NCI-H1694 (cell line): ENCODE measurements around the gene STARD7.
A peak's percentile ranks its signal among the peaks of the same experiment; 100 is the strongest.
"Not testable (repeated sequence)": the region's sequence is repeated elsewhere in the genome, so short reads cannot be mapped to it uniquely, and the experiment has no call there.

Experiments used
- DNase-seq: peaks from one replicate; lab custom pipeline; 2025; lab: John Stamatoyannopoulos, UW

The STARD7 gene

DNA sequence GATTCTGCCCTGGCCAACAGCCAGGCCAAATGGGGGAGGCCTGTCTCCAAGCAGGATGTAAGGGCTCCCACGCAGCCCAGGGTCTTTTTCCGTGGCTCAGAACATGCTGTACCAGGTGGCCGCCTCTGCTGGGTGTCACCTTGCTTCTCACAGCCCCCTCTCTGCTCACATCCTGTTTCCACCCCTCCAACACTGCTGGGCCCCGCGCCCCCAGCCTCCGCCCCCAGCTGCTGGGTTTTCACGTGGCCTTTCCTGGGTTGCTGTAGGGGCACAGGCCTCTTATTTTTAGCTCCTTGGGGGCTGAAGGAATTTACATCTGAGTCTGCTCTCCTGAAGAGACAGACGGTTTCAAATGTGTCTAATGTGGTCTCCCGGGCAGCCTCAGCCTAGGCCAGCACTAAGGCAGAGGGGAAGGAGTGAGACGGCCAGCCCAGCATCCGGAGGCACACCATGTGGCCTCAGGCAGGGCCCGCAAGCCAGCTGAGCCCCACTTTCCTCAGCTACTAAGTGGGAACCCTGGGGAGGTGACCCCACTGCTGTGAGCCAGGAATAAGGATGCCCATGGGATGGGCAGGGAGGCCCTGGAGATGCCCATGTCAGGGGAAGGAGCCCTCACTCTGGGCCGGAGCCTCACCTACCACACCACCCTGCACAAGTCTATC is 44.7 kb downstream of the STARD7 start:
- no peak for DNase-seq

DNA sequence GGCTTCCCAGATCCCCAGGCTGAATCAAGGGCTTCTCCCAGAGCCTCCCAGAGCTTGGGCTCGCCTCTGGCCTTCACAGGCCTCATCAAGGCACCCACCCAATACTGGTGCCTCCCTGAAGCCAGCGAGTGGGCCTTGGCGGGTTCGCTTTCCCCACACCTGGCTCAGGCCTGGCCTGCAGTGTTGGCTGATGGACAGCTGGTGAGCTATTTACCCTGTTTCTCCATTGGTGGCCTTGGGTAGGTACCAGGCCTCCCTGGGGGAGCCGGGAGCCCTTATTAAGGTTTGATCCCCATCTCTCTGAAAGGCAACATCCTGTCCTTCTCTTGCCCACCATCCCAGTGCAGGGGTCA is 45.2 kb downstream of the STARD7 start:
- no peak for DNase-seq

DNA sequence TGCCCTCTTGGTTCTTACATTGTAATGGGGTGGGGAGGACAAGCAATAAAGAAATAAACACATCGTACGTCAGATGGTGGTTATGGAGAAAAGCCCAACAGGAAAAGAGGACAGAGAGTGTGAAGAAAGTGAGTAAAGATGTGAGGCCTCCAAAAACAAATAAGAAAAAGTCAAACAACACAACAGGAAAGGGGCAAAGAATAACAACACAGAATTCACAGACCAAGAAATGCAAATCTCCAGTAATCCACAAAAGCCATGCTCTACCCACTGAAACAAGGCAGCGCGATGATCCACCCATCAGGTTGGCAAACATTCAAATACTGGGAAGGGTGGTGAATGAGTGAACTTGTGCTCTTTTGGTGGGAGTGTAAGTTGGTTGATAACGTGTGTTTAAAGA is 46.7 kb downstream of the STARD7 start:
- DNase-seq: no peak

DNA sequence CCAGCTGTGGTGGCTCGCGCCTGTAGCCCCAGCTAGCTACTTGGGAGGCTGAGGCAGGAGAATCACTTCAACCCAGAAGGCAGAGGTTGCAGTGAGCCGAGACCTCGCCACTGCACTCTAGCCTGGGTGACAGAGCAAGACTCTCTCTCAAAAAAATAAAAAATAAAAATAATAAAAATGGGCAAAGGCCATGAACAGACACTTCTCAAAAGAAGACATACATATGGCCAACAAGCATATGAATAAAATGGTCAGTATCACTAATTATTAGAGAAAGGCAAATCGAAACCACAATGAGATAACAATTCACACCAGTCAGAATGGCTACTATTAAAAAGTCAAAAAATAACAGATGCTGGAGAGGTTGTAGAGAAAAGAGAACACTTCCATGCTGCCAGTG is 48.3 kb downstream of the STARD7 start:
- DNase-seq: not testable (repeated sequence)

DNA sequence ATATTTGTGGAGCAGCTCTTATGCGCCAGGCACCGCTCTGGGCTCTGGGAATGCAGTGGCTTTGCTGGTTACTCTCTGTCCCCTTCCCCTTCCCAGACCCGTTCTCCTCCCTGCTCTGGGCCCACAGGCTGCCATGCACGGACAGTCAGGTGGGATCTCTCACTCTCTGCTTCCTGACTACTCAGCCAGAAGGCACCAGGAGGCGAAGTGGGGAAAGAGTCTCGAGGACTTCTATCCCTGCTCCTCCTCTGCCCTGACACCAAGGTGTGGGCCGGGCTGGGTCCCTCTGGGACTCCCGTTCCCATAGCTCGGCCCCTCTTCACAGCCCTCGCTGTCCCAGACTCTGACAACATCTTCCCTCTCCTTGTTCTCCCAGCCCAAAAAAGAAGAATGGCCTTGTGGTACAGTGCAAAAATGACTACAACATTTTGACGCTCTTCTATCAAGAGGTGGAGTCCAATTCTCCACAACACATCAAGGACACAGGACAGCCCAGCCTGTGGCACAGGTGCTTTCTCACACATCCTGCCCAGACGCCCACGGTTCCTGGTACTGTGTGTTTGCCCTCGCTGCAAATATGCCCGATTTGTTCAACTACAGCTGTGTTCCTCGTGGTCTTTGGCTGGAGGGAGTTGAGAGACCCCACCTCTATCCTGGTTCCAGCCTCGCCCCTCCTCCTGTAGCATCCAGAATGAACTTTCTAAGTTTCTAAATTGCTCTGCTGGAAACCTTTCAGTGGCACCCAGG is 49.4 kb downstream of the STARD7 start:
- no peak for DNase-seq

DNA sequence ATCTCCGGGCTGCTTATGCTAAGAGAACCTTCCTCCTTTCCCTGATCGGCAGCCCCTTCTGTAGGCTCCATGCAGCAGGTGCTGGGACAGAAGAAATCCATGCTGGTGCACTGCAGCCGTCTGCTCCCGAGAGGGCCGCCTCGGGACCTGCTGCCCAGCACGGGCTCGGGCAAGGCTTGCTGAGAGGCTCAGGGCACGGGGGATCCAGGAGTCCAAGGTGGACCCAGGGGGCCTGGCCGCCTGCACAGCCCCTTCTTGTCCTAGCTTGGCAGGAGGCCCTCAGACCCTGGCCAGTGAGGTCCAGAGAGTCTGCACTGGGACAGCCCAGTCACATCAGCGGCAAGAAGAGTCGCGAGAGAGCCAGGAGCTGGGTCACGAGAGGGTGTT is 50.1 kb downstream of the STARD7 start:
- no peak for DNase-seq

DNA sequence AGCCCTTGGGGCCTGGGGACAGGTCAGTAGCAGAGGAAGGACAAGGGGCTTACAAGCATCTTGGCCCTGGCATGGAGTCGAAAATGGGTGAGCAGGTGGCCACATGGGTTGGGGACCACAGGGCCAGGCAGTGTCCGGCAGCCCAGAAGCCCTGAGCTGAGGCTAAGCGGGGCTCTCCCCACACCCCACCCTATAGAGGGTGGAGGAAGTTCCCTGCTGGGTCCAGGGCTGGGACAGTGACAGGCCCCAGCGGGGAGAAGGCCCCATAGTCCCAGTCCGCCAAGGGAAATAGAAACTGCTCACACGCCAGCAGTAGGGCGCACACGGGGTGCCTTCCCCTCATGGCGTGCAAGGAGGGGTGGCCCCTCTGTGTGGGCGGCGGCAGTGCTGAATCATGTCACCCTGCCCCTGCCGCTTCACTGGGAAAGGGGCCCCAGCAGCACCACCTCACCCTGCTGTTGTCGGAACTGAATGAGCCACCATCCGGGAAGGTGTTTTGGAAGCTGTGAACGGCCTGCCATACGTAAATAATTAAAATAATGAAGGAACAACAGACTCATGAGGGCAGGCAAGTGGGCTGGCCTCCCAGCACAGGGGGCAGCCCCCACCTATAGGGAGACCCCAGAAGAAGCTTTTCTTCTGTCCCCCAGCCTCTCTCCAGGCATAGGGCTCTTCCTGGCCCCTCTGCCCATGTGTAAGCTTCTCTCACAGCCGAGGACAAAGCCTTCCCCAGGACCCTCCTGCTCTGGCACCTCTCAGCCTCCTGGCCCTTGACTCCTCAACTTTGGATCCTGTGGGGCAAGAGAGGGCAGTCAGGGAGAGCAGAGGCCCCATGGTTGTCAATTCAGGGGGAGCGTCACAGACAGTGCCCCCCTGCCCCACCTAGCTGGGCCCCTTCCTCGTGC is 50.7 kb downstream of the STARD7 start:
- no peak for DNase-seq

DNA sequence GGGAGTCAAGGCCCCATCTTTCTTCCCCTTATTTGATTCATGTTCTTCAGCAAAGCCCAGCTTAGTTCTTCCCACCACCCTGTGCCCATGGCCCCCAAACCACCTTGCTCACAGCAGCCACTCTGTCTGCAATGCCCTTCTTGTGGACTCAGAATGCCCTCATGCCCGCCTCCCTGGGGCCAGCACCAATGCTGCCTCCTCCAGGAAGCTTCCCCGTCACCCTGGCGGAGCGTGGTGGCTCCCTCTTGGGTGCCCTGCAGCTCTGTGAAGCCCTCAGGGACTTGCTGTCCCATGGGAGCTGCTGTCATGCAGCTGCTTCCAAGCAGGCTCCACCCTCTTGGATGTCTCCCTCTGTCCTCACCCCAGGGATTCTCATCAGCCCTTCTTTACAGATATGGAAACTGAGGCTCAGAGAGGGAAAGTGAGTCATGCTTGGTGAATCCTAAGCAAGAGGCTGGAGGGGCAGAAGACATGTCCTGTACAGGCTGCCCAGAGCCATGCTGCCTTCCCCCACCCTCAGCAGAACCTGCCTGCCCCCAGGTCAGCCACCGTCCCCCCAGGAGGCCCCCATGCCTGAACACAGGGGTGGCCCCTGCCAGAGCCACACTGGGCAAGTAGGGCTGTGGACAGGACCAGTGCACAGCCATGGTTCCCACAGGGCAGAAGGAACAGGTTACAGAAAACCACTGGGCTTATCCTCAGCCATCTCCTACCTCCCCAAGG is 51.5 kb downstream of the STARD7 start:
- no peak for DNase-seq

DNA sequence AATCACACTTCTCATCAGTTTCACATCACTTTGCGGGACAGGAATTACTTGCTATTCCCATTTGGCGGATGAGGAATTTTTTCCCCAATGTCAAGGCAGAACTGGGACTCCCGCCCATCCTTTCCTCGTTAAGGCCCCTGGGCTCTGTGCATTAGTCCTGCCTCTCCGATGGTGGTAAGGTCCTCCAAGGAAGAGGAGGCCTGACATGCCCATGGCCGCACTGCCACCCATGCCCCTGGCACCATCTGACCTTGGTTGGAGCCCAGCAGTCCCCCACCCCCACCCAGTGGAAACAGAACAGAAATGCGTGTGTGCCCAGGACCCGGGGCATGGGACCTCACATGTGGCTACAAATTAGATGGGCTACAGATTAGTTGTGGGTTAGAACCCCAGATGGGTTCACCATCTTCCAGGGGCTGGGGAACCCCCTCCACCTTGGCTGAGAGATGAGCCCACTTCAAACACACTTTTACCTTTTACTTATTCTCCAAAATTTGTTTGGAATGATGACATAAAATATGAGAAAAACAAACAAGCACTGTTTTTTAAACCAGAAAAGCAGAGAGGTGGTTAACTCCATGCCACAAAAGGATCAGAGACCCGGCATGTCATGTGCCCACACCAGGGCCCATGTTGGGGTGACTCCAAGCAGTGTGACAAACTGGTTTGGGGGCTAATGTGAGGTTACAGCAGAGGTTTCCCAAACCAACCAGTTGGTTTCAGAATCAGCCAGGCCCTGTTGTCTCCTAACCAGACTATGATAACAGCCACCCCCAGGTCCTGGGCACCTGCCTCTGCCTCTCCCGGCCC is 52.4 kb downstream of the STARD7 start:
- no peak for DNase-seq

DNA sequence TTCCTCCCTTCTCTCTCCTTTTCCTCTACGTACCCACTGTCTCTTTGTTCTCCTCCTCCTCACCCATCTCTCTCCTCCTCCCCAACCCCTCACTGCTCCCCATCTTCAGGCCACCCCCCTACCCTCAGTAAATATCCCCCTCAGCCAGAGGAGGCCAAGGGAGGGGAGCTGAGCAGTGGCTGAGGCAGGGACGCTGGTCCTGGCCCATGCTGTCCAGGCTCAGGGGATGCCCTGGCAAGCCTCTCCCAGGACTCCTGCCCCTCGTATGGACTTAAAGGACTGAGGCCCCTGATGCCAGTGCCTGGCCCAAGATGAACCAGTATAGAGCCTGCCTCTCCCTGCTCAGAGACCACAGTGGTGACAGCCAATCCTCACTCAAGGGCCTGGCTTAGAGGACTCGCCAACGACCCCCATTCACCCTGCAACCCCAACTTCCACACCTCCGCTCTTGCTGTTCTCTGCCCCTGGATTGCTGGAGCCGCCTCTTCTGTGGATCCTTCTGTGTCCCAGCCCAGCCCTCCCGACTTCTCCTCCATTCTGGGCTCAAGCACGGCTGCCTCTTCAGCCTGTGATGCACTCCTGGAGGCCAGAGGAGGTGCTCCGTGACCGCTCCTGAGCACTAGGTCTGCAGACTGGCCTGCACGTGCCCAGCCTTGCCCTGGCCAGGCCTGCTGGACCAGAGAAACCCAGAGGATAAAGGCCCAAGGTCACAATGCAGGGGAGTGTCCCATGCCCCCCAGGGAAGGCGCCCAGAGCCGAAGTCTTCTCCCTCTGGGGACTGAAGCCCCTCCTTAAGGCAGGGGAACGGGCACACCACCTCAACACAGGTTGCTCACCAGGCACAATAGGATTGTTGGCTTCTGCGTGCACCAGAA is 53.9 kb downstream of the STARD7 start:
- DNase-seq: no peak

DNA sequence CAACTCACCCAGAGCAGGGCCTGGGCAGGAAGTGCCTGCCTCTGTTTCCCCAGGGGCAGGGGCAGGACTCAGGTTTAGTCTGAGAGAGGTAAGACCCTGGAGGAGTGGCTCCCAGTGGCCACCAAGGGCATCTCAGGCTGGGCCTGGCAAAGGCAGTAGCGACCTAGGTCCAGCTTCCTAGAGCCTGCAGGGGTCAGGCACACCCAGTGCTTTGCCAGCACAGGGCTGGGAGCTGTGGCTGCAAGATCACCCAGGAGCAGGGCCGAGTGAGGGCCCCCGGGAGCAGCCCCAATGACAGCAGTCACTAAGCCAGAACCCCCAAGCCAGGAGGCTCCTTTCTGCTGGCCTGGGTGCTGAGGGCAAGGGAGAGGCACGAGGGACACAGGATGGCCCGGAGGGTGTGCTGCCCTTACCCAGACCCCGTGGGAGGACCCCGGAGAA is 54.6 kb downstream of the STARD7 start:
- DNase-seq: no peak

DNA sequence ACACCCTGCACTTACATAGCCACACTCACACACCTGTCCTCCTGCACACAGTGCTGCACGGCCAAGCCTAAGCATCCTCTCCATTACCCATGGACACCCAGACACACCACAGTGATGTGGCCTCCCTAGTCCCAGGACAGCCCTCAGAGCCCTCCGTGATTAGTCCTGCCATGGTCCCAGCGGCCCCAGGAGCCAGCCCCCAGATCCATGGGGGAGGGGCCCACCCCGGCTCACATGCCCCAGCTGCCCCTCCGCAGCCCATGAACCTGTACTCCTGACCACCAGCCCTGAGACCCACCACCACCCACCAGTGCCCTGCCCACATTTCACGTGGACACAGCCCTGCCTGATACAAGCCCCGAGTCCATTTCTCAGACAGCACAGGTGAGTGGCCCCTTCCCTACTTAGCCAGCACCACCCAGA is 55.3 kb downstream of the STARD7 start:
- no peak for DNase-seq

DNA sequence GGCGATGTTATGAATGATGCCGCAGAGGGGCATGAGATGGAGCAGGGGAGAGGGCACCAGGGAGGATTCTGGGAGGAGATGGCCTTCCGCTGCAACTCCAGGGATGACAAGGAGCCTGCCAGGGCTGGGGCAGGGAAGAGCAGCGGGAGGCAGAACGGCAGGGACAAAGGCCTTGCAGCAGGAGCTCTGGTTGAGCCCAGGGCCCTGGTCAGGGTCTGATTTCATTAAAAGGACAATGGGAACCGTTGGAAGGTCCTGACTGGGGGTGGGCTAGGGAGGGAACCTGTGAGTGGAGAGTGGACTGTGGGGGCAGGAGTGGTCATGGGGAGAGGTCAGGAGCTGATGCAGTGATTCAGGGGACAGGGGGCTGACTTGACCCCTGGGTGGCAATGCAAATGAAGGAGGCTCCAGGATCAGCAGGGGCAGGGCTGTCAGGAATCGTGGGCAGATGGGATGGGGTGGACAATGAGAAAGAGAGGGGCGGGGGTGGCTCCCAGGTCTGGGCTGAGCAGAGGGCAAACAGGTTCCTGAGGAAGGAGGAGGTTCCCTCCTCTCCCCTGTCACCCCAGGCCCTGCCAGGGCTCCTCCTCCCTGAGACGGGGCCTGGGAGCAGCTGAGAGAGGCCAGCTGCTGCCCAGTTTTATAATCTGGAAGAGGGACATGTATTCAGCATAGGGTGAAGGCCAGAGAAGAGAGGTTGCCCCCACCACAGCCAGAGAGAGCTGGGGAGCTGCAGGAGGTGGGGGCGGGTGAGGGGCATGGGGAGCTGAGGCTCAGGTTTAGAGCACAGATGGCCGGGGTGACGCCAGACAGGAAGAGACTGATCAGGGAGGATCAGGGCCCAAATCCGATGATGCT is 56.1 kb downstream of the STARD7 start:
- peak; percentile 39 for DNase-seq

DNA sequence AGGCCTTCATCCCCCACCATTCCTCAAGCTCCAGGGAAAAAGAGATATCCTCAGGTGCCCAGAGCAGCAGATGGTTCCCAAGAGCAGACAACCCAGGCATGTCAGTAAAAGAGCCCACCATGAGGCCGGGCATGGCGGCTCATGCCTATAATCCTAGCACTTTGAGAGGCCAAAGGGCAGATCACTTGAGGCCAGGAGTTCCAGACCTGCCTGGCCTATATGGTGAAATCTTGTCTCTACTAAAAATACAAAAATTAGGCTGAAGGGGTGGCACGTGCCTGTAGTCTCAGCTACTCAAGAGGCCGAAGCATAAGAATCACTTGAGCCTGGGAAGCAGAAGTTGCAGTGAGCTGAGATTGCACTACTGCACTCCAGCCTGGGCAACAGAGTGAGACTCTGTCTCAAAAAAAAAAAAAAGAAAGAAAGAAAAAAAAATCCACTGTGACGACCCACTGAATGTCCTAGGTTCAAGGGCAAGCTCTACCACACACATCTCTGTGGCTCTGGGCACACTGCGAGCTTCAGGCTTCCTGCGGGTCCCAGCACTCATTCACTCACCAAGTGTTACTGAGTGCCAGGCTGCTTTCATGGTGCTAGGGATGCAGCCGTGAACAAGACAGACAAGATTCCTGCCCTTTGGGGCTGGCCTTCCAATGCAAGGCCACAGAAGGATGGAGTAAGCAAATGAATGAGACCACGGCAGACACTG is 56.9 kb downstream of the STARD7 start:
- no peak for DNase-seq

DNA sequence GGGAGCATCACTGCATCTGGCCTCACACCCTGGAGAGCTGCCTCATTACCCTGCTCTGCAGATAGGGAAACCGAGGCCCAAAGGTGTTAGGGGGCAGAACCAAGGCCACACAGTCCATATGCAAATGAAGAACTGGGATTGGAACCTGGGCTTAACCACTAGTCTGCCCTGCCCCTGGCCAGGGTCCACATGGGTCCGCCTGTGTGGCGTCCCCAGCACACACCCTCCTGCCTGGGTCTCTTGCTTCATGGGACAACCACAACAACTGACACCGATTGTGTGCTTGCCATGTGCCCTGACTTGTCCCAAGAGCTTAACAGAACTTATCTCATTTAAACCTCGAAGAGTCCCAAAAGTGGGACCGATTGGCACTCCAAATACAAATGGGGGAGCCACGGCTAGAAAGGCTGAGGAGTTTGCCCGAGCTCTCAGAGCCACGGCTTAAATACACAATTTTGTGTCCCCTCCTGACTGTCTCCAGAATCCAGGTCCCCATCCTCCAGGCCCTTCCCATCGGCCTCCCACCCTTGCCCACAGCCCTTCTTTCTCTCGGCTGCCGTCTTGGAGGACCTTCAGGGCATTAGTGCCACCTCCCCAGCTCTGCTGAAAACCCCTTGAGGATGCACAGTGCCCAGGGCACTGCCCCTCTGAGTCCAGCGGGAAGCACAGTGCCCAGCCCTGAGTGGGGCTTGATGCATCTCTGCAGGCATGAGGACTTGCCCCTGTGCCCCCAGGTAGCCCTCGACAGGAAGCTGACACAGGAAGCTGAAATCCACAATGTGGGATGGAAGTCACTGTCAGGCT is 57.6 kb downstream of the STARD7 start:
- DNase-seq: no peak

DNA sequence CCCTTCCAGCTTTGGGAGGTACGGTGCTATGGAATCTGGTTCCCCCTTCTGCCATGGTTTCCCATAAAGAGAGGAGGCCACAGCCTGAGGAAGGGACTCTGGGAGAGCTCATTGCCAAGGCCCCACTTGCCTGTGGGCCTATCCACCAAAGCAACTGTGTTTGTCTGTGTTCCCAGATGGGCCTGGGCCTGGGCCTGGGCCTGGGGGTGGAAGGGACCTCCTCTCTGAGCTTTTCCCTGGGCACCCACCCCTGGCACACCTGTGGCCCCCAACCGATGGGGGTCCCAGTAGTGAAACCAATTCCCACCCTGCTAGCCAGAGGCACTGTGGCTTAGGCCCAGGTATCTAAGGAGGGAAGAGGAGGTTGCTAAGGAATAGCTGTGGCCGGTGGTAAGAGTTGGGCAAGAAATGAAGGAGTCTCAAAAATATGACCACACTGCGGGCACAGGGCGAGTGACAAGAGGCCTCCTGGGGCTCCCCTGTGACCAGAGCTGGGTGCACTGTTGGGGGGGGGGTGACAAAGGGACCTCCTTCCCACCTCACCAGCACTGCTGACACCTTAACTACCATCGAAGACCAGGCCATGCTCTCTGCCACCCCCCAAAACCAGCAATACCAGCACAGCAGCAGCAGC is 58.5 kb downstream of the STARD7 start:
- no peak for DNase-seq
